ENCODE data around the gene NPHS1.

Gene NPHS1

DNA sequence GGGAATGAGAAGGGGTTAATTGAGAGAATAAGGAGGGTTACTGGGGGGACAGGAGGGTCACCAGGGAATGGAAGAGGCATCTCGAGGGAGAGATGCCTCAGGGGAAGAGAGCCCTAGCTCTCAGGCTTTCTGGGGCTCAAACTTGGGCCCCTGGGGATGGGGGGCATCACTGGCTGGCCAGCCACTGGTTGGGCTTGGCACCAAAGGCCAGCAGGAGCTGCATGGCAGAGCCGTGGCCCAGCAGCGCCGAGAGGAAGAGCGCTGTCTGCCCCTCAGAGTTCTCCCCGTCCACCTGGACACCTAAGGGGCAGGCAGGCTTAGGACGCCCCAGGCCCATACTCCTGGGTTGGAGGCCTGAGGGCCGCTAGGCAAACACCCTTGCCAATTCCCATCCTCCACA is 59.4 kb downstream of the NPHS1 start:
- Histone ChIP-seq H3K4me3 (ENCODE audit: low read depth, low read length, poor library complexity, severe bottlenecking) (no peak overlapping the region), H3K4me2 (ENCODE audit: low read length) (no peak overlapping the region), H3K79me2 (ENCODE audit: insufficient read depth, low read length) (no peaks in the 10 kb centered on the region), H3K36me3 (ENCODE audit: insufficient read depth, low read length) (no peaks in the 10 kb centered on the region), H3K9me2 (ENCODE audit: low read depth, low read length) (no peaks in the 10 kb centered on the region), H3K9ac (ENCODE audit: low read length) (no peak overlapping the region), H3K27ac (ENCODE audit: low read depth, low read length, poor library complexity, severe bottlenecking) (no peak overlapping the region), H3K27me3 (ENCODE audit: insufficient read depth, low read length) (no peaks in the 10 kb centered on the region), H3K9me3 (ENCODE audit: low read length) (no peaks in the 10 kb centered on the region), H3K4me1 (ENCODE audit: insufficient read depth, low read length, severe bottlenecking) (no peaks in the 10 kb centered on the region), H4K20me1 (ENCODE audit: insufficient read depth, low read length) (no peaks in the 10 kb centered on the region), H3F3A (ENCODE audit: insufficient read depth, low read length) (no peaks in the 10 kb centered on the region; the same call in 1 of the 2 replicates), H2AFZ (ENCODE audit: low read length) (no peak overlapping the region)
- no peak for TF ChIP-seq EZH2 (IDR thresholded peaks at IDR 0.05; ENCODE audit: borderline replicate concordance, low read length)
- TF ChIP-seq, protein P1, sequence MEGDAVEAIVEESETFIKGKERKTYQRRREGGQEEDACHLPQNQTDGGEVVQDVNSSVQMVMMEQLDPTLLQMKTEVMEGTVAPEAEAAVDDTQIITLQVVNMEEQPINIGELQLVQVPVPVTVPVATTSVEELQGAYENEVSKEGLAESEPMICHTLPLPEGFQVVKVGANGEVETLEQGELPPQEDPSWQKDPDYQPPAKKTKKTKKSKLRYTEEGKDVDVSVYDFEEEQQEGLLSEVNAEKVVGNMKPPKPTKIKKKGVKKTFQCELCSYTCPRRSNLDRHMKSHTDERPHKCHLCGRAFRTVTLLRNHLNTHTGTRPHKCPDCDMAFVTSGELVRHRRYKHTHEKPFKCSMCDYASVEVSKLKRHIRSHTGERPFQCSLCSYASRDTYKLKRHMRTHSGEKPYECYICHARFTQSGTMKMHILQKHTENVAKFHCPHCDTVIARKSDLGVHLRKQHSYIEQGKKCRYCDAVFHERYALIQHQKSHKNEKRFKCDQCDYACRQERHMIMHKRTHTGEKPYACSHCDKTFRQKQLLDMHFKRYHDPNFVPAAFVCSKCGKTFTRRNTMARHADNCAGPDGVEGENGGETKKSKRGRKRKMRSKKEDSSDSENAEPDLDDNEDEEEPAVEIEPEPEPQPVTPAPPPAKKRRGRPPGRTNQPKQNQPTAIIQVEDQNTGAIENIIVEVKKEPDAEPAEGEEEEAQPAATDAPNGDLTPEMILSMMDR (IDR thresholded peaks at IDR 0.05; ENCODE audit: low read length), result no peak

DNA sequence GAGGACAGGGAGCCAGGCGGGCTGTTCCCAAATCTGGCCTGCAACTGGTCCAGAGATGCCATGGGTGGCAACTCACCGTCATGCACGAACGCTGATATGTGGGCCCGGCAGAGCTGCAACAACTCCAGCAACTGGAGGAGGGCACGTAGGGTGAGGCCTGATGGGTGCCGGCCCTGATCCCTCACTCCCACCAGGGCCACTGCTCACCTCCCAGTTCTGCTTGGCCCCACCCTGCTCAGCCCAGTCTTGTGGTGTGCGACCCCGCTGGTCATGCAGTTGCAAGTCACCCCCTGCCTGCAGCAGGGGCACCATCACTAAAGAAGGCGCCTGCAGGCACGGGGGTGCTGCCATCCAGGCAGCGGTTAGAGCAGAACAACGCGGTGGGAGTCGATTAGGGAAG is 60.0 kb downstream of the NPHS1 start:
- Histone ChIP-seq H2AFZ (ENCODE audit: low read length) (no peak overlapping the region), H3K9me2 (ENCODE audit: low read depth, low read length) (no peaks in the 10 kb centered on the region), H3F3A (ENCODE audit: insufficient read depth, low read length) (no peaks in the 10 kb centered on the region; the same call in 1 of the 2 replicates), H4K20me1 (ENCODE audit: insufficient read depth, low read length) (no peaks in the 10 kb centered on the region), H3K27ac (ENCODE audit: low read depth, low read length, poor library complexity, severe bottlenecking) (no peak overlapping the region), H3K9me3 (ENCODE audit: low read length) (no peaks in the 10 kb centered on the region), H3K4me2 (ENCODE audit: low read length) (no peak overlapping the region), H3K27me3 (ENCODE audit: insufficient read depth, low read length) (no peaks in the 10 kb centered on the region), H3K36me3 (ENCODE audit: insufficient read depth, low read length) (no peaks in the 10 kb centered on the region), H3K4me3 (ENCODE audit: low read depth, low read length, poor library complexity, severe bottlenecking) (no peak overlapping the region), H3K9ac (ENCODE audit: low read length) (no peak overlapping the region), H3K79me2 (ENCODE audit: insufficient read depth, low read length) (no peaks in the 10 kb centered on the region), H3K4me1 (ENCODE audit: insufficient read depth, low read length, severe bottlenecking) (no peaks in the 10 kb centered on the region)
- no peak for TF ChIP-seq EZH2 (IDR thresholded peaks at IDR 0.05; ENCODE audit: borderline replicate concordance, low read length)

DNA sequence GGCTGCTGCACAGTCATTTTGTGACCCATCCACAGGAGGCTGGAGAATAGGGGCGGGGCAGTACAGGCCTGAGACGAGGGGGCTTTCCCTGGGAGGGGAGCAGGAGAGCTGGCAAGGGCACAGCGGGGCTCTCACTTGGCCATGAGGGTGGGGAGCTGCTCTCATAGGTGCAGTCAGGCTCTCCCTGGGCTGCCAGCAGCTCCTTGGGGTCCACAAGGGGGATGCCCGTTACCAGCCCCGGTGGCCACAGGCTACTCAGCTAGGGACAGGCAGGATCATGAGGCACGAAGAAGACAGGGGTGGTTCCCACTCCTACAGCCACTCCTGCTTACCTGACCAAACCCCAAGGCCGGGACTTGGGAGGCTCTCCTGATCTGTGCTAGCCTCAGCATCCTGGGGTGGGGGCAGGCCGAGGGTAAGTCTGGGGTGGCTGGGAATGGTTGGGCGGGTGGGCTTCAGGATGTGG is 60.5 kb downstream of the NPHS1 start:
- Histone ChIP-seq H3K79me2 (ENCODE audit: insufficient read depth, low read length) (no peaks in the 10 kb centered on the region), H3K36me3 (ENCODE audit: insufficient read depth, low read length) (peaks cover 4% of the 10 kb centered on the region; the same call in 1 of the 2 replicates)
- no peak for TF ChIP-seq EZH2 (IDR thresholded peaks at IDR 0.05; ENCODE audit: borderline replicate concordance, low read length)
- TF ChIP-seq, protein P1 (IDR thresholded peaks at IDR 0.05; ENCODE audit: low read length), result no peak

More for the DNA sequence above, 60.5 kb downstream of the NPHS1 start:
- Histone ChIP-seq H3F3A (ENCODE audit: insufficient read depth, low read length) (no peaks in the 10 kb centered on the region; the same call in 1 of the 2 replicates), H3K4me3 (ENCODE audit: low read depth, low read length, poor library complexity, severe bottlenecking) (no peak overlapping the region), H3K27ac (ENCODE audit: low read depth, low read length, poor library complexity, severe bottlenecking) (no peak overlapping the region), H2AFZ (ENCODE audit: low read length) (no peak overlapping the region), H3K9ac (ENCODE audit: low read length) (no peak overlapping the region), H3K4me1 (ENCODE audit: insufficient read depth, low read length, severe bottlenecking) (no peaks in the 10 kb centered on the region), H3K9me2 (ENCODE audit: low read depth, low read length) (no peaks in the 10 kb centered on the region), H3K9me3 (ENCODE audit: low read length) (no peaks in the 10 kb centered on the region), H3K27me3 (ENCODE audit: insufficient read depth, low read length) (no peaks in the 10 kb centered on the region), H4K20me1 (ENCODE audit: insufficient read depth, low read length) (no peaks in the 10 kb centered on the region), H3K4me2 (ENCODE audit: low read length) (no peak overlapping the region)
